ENCODE data around the gene IFNW1. TPM values are rescaled to one million over a fixed set of nuclear protein-coding genes. Genes with fewer than 3 reads are reported as not detected.

IFNW1 gene
- total RNA-seq, 4 donors from 2014 or later = not detected

- ATAC-seq (ENCODE audit: low FRiP score) = no peak
- no peak for TF ChIP-seq CTCF (IDR thresholded peaks at IDR 0.05)
- DNase-seq (ENCODE audit: low spot score) = no peak
Observed at GRCh38 chr9:21102305-21102704, 39.3 kb downstream of the IFNW1 start.

- no peak for ATAC-seq (ENCODE audit: low FRiP score)
- no peak for DNase-seq (ENCODE audit: low spot score)
- TF ChIP-seq CTCF (IDR thresholded peaks at IDR 0.05) = no peak
Observed at GRCh38 chr9:21097817-21098216, 43.8 kb downstream of the IFNW1 start.

GRCh38 chr9:21096901-21097255, 44.8 kb downstream of the IFNW1 start:
- peak; percentile 6 for ATAC-seq (ENCODE audit: low FRiP score)
- DNase-seq (ENCODE audit: low spot score) = no peak
- TF ChIP-seq CTCF (IDR thresholded peaks at IDR 0.05) = no peak

GRCh38 chr9:21096172-21096900, 45.3 kb downstream of the IFNW1 start:
- peak; percentile 70 for ATAC-seq (ENCODE audit: low FRiP score)
- no peak for DNase-seq (ENCODE audit: low spot score)
- no peak for TF ChIP-seq CTCF (IDR thresholded peaks at IDR 0.05)

- no peak for TF ChIP-seq CTCF (IDR thresholded peaks at IDR 0.05)
- DNase-seq (ENCODE audit: low spot score) = no peak
- ATAC-seq (ENCODE audit: low FRiP score) = no peak
Observed at GRCh38 chr9:21095561-21095960, 46.1 kb downstream of the IFNW1 start.

Small RNA genes within 50 kb of the gene (small RNA-seq; reads per million reads assigned to genes)
- not detected for gene IFNWP4
- gene RF00019 = not detected

Other genes with a start within 250 kb of the IFNW1 start
- 1 to 10 TPM; 4.1 to 6.6 (median 5.1) TPM for gene HACD4, start 110.2 kb downstream of the IFNW1 start, total RNA-seq
- gene IFNB1, start 63.9 kb downstream of the IFNW1 start, total RNA-seq = not detected
- gene IFNA21, start 24.8 kb upstream of the IFNW1 start, total RNA-seq = not detected
- gene IFNA4, start 45.8 kb upstream of the IFNW1 start, total RNA-seq = not detected
- not detected for gene IFNA7, start 60.4 kb upstream of the IFNW1 start, total RNA-seq
- gene IFNA10, start 65.3 kb upstream of the IFNW1 start, total RNA-seq = not detected
- gene IFNA16, start 75.5 kb upstream of the IFNW1 start, total RNA-seq = not detected
- not detected for gene IFNA17, start 86.4 kb upstream of the IFNW1 start, total RNA-seq
- not detected for gene IFNA14, start 98.2 kb upstream of the IFNW1 start, total RNA-seq
- under 1 TPM in 1 of 4 donors, not detected in 3; 0.84 TPM for gene IFNA5, start 163.5 kb upstream of the IFNW1 start, total RNA-seq
- 10 to 100 TPM; 17.7 to 30.7 (median 19.4) TPM for gene KLHL9, start 193.6 kb upstream of the IFNW1 start, total RNA-seq
- not detected for gene IFNA6, start 209.1 kb upstream of the IFNW1 start, total RNA-seq
- not detected for gene IFNA13, start 226.2 kb upstream of the IFNW1 start, total RNA-seq
- gene IFNA2, start 243.6 kb upstream of the IFNW1 start, total RNA-seq = under 1 TPM in 1 of 4 donors, not detected in 3; 0.75 TPM

Data from omental fat pad (tissue), 4 donors.